Smooth muscle cell (in vitro differentiated cells): Measurements from ENCODE around the gene SH3RF3. TPM values are rescaled to one million over a fixed set of nuclear protein-coding genes. Genes with fewer than 3 reads are reported as not detected.
A peak's percentile ranks its signal among the peaks of the same experiment; 100 is the strongest.

Source experiments
- DNase-seq: peaks from one replicate; lab custom pipeline; 2025; ENCODE audit not compliant: unreplicated experiment; lab: John Stamatoyannopoulos, UW
- H2AFZ ChIP-seq: fragments of 200-600 bp; sonication (generic); 2 replicates; pipeline ENCODE4 v1.6.0; 2016; ENCODE audit warnings: antibody characterized with exemption, low read depth, mild to moderate bottlenecking
- H3F3A ChIP-seq: fragments of 200-600 bp; sonication (generic); 2 replicates; pipeline ENCODE4 v1.6.0; 2017; ENCODE audit warnings: antibody characterized with exemption, low read depth
- H3K27ac ChIP-seq: fragments of 200-600 bp; sonication (generic); 2 replicates; pipeline ENCODE4 v1.5.1; 2016; ENCODE audit warnings: low read depth, mild to moderate bottlenecking
- H3K27me3 ChIP-seq: fragments of 200-600 bp; sonication (generic); 2 replicates; pipeline ENCODE4 v1.6.1; 2016; ENCODE audit warnings: low read depth, mild to moderate bottlenecking
- H3K36me3 ChIP-seq: fragments of 200-600 bp; sonication (generic); 2 replicates; pipeline ENCODE4 v1.5.1; 2016; ENCODE audit warnings: low read depth
- H3K4me1 ChIP-seq: fragments of 200-600 bp; sonication (generic); 2 replicates; pipeline ENCODE4 v1.5.1; 2016; ENCODE audit warnings: low read depth
- H3K4me2 ChIP-seq: fragments of 200-600 bp; sonication (generic); 2 replicates; pipeline ENCODE4 v1.6.0; 2016; ENCODE audit warnings: mild to moderate bottlenecking
- H3K4me3 ChIP-seq: fragments of 200-600 bp; sonication (generic); 2 replicates; pipeline ENCODE4 v1.5.1; 2016; ENCODE audit warnings: mild to moderate bottlenecking
- H3K79me2 ChIP-seq: fragments of 200-600 bp; sonication (generic); 2 replicates; pipeline ENCODE4 v1.6.0; 2016; ENCODE audit warnings: low read depth, mild to moderate bottlenecking
- H3K9ac ChIP-seq: fragments of 200-600 bp; sonication (generic); 2 replicates; pipeline ENCODE4 v1.6.0; 2016; ENCODE audit warnings: low read depth
- H3K9me3 ChIP-seq: fragments of 200-600 bp; sonication (generic); replicated peaks from 2 replicates; pipeline ENCODE4 v1.5.1; 2016; ENCODE audit warnings: low read depth
- H4K20me1 ChIP-seq: fragments of 200-600 bp; sonication (generic); 2 replicates; pipeline ENCODE4 v1.6.0; 2016; ENCODE audit warnings: low read depth
- CTCF ChIP-seq: fragments of 200-600 bp; sonication (generic); IDR thresholded peaks from 2 replicates; pipeline ENCODE4 v1.5.1; 2017; ENCODE audit warnings: borderline replicate concordance, mild to moderate bottlenecking, antibody characterized with exemption; ENCODE audit not compliant: insufficient read depth, poor library complexity, severe bottlenecking
- WGBS: methylation state at CpG from one replicate; pipeline ENCODE4 v1.1.7; 2016; ENCODE audit warnings: low lambda C conversion rate; 5-methylcytosine and 5-hydroxymethylcytosine counted together
- polyA plus RNA-seq: library from polyadenylated mRNA; unstranded; fragments of >200 nt; fragmentation: Nextera tagmentation; extraction: Ambion mirVana; gene quantifications from 2 replicates; pipeline ENCODE4 v1.2.1, GENCODE V29; 2016
- total RNA-seq: library from RNA; depleted of rRNA; stranded (reverse); fragments of >200 nt; gene quantifications from 2 replicates; pipeline ENCODE4 v1.2.3, GENCODE V29; 2014

The SH3RF3 gene
- total and polyA plus RNA-seq, 2 experiments from 2014 or later: 6.6 to 11.8 TPM

DNA sequence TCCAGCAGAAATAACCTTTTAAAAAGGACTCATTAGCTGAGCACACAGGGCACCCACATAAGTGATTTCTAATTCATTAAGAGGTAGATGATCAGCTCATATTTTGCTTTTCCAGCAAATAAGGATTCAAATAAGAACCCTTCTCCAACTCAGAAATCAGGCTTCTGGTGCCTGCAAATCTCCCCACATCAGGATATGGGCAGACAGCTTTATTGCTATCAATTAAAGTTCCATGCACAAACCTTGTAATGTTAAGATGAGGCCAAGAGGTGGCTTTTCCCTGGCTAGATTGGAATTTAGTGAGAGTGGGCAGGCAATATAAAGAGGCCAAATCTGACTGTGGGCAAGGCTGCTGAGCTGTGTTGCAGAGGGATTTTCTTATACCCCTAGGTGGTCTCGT is 193.6 kb downstream of the SH3RF3 start:
- 73% methylated on average over 1 of the region's 1 CpG for WGBS
- Histone ChIP-seq H3K4me1 (peaks cover 5% of the 10 kb centered on the region), H3F3A (peaks cover 25% of the 10 kb centered on the region), H3K36me3 (no peaks in the 10 kb centered on the region), H3K4me3 (no peak overlapping the region), H3K9me3 (no peaks in the 10 kb centered on the region), H4K20me1 (no peaks in the 10 kb centered on the region), H3K9ac (no peak overlapping the region), H3K79me2 (peaks cover 27% of the 10 kb centered on the region), H3K27ac (peak overlapping the region; percentile 82), H3K27me3 (no peaks in the 10 kb centered on the region), H3K4me2 (peak overlapping the region; percentile 63), H2AFZ (no peak overlapping the region)
- no peak for DNase-seq
- no peak for TF ChIP-seq CTCF

- Histone ChIP-seq H2AFZ (no peak overlapping the region), H3K27ac (peak overlapping the region; percentile 50), H3K79me2 (peaks cover 41% of the 10 kb centered on the region), H3K27me3 (no peaks in the 10 kb centered on the region), H3K4me3 (no peak overlapping the region), H4K20me1 (no peaks in the 10 kb centered on the region), H3K9ac (no peak overlapping the region), H3K4me1 (peaks cover 5% of the 10 kb centered on the region), H3K36me3 (no peaks in the 10 kb centered on the region), H3K9me3 (no peaks in the 10 kb centered on the region), H3K4me2 (peak overlapping the region; percentile 39), H3F3A (peaks cover 22% of the 10 kb centered on the region)
- no peak for DNase-seq
- TF ChIP-seq CTCF: no peak
- whole genome bisulfite sequencing: 67% methylated on average over 6 of the region's 6 CpGs
Observed at GRCh38 chr2:109324861-109325260, 195.9 kb downstream of the SH3RF3 start.

- DNase-seq: no peak
- Histone ChIP-seq H4K20me1 (no peaks in the 10 kb centered on the region), H3K79me2 (peaks cover 41% of the 10 kb centered on the region), H3K9ac (no peak overlapping the region), H3K36me3 (no peaks in the 10 kb centered on the region), H3K4me3 (no peak overlapping the region), H3K9me3 (no peaks in the 10 kb centered on the region), H3K4me2 (peak overlapping the region; percentile 39), H3K4me1 (peaks cover 5% of the 10 kb centered on the region), H3K27ac (peak overlapping the region; percentile 50), H2AFZ (no peak overlapping the region), H3F3A (peaks cover 20% of the 10 kb centered on the region), H3K27me3 (no peaks in the 10 kb centered on the region)
- WGBS: 93% methylated on average over 4 of the region's 4 CpGs
- TF ChIP-seq CTCF: no peak
Observed at GRCh38 chr2:109325570-109325969, 196.6 kb downstream of the SH3RF3 start.

DNA sequence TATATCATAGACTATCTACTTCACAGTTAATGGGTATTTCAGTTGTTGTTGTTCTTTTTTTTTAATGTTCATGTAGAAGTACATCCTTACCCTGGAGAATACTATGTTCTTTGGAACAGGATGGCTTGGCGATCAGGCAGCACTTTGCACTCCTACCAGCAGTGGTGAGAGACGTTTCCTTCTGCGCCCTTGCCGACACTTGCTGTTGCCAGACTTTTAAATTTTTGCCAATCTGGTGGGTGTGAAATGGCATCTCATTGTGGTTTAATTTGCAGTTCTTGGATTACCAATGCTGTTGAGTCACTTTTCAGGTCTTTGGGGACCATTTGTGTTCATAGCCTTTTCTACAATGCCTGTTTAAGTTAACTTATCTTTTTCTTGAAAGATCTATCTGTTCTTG is 197.3 kb downstream of the SH3RF3 start:
- no peak overlapping the region for H3K4me3 ChIP-seq
- H3F3A ChIP-seq: peaks cover 15% of the 10 kb centered on the region
- H4K20me1 ChIP-seq: no peaks in the 10 kb centered on the region
- no peak for DNase-seq
- no peak for TF ChIP-seq CTCF
- H3K27ac ChIP-seq: peak overlapping the region; percentile 50
- no peaks in the 10 kb centered on the region for H3K9me3 ChIP-seq
- no peak overlapping the region for H3K9ac ChIP-seq
- peaks cover 5% of the 10 kb centered on the region for H3K4me1 ChIP-seq
- no peaks in the 10 kb centered on the region for H3K36me3 ChIP-seq
- peaks cover 41% of the 10 kb centered on the region for H3K79me2 ChIP-seq
- no peak overlapping the region for H3K4me2 ChIP-seq
- H3K27me3 ChIP-seq: no peaks in the 10 kb centered on the region
- WGBS: 97% methylated on average over 4 of the region's 4 CpGs
- no peak overlapping the region for H2AFZ ChIP-seq
